ENCODE results near the gene AGR3.

The AGR3 gene

DNA sequence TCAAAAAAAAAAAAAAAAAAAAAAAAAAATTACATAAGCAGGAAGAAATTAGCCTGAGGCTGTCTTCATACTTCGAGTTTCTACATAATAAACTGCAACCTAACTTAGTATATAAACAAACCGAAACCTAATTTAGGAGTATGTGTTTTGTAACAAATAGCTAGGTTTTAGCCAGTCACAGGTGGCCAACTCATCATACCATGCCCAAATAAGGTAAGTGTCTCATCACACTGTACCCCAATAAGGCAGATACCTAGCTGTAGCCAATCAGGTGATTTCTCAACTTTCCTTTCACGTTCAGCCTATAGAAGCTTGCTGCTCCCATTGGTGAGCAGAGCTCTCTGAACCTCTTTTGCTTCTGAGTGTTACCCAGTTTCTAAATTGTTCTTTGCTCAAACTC, 63.1 kb downstream of the AGR3 start:
- DNase-seq = no peak

DNA sequence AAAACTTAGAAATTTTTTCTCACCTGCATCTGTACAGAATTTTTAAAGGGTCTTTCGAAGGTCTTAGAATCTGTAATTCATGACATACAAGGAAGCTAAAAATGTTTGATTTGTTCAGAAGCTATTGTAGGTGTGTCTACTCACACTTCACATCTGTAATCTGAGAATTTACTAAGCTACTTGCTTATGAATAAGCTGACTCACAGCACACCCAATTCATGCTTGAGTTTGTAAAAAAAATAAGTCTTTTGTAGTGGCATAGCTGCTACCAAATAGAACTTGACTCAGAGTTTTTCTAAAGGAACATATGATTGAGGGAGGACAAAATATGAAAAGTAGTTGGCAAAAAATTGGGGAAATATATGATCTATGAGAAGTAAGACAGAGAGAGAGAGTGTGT, 64.2 kb downstream of the AGR3 start:
- no peak for DNase-seq

DNA sequence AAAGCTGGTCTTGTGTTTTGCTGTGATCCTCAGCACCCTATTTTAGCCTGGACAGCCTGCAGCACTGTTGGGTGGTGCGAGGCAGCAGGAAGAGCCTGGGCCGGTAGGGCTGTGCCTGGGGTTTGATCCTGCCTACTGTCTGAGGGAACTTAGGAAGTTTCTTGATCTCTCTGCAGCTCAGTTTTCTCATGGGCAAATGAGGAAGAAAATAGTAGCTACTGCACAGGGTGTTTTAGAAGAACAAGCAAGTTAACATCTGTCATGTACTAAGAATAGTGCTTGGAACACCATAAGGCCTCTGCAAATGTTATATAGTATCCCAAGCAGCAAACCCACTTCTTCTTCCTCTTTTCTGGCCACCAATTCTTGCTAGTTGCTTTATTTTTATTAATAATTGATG, 65.0 kb downstream of the AGR3 start:
- DNase-seq = no peak

GRCh38 chr7:16815001-16815400, 66.8 kb downstream of the AGR3 start:
- no peak for DNase-seq

DNA sequence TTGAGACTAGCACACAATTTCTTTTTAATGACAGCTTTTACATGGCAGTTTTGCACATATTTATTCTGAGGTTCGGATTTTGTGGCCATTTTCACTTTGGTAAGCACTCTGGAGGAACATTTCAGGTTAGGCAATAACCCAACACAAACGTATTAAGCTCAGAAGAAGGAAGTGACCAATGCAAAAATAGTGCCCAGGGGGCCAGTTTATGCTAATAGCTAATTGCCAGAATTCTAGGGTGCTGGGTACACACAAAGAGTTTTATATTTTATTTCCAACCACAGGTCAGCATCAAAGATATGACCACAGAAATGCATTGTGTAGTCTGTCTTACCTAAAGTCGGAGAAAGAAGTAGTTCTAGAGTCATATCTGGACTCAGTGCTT, 68.6 kb downstream of the AGR3 start:
- DNase-seq = no peak

GRCh38 chr7:16812542-16813231, 69.1 kb downstream of the AGR3 start:
- no peak for DNase-seq

DNA sequence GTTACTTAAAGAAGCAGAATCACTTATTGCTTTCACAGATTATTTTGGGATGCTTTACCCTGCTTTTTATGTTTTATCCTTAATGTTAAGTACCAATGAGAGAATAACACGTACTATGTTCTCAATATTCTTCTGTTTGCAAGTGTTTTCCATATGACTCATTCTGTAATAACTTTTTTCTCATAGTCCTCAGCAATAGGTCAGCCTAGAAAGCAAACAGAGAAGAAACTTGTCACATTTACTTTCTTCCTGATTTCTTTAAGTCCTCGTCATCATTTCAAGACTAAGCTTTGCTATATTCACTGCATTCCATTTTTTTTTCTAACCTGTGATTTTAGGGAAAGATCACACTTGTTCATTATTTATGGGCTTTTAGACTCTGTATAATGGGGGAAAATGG, 70.2 kb downstream of the AGR3 start:
- DNase-seq = no peak

GRCh38 chr7:16810573-16810972, 71.2 kb downstream of the AGR3 start:
- DNase-seq = no peak

GRCh38 chr7:16810112-16810511, 71.7 kb downstream of the AGR3 start:
- DNase-seq = no peak

Measured in NCI-H2107 (cell line).